GM21526 (cell line): ENCODE measurements around the gene RPE65.
"Not testable (repeated sequence)": the region's sequence is repeated elsewhere in the genome, so short reads cannot be mapped to it uniquely, and the experiment has no call there.

Source experiments
- ATAC-seq: cut with Tn5 transposase; IDR thresholded peaks from one replicate; pipeline ENCODE4 v1.9.1; 2021; ENCODE audit warnings: moderate library complexity; ENCODE audit not compliant: unreplicated experiment, low FRiP score

The RPE65 gene

DNA sequence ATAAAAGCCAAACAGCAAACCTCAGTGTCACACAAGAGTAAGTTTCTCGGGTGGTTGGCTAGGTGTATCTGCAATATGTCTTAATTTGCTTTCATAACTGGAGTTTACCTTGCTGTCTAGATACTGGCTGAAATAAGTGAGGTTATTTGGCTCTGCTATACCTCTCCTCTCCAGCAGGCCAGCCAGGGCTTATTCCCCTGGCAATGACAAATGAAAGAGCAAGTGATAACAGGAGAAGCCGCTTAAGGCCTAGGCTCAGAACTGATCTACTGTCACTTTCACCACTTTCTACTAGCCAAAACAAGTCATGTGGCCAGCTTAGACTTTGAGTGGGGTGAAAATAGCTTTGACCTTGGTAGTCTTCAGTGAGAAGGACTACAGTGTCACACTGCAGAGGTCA lies 4.8 kb upstream of the RPE65 start:
- ATAC-seq = no peak

GRCh38 chr1:68453060-68453670 lies 3.4 kb upstream of the RPE65 start:
- ATAC-seq = no peak

- no peak for ATAC-seq
These were observed 1.4 kb downstream of the RPE65 start for GRCh38 chr1:68448365-68448764.

DNA sequence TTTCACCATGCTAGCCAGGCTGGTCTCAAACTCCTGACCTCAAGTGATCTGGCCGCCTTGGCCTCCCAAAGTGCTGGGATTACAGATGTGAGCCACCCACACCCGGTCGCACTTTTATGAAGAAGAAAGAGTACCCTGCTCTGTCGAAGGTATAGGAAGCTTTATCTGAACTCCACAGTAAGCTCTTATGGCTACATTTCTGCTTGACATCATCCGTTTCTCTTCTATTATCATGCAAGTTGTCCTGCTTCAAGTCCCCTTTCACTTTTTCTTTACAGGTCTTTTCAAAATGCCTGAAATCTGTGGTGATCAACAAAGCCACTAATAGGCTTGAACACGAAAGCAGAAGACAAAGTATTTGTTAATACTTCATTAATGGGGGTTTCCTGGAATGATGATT lies 4.0 kb downstream of the RPE65 start:
- no peak for ATAC-seq

DNA sequence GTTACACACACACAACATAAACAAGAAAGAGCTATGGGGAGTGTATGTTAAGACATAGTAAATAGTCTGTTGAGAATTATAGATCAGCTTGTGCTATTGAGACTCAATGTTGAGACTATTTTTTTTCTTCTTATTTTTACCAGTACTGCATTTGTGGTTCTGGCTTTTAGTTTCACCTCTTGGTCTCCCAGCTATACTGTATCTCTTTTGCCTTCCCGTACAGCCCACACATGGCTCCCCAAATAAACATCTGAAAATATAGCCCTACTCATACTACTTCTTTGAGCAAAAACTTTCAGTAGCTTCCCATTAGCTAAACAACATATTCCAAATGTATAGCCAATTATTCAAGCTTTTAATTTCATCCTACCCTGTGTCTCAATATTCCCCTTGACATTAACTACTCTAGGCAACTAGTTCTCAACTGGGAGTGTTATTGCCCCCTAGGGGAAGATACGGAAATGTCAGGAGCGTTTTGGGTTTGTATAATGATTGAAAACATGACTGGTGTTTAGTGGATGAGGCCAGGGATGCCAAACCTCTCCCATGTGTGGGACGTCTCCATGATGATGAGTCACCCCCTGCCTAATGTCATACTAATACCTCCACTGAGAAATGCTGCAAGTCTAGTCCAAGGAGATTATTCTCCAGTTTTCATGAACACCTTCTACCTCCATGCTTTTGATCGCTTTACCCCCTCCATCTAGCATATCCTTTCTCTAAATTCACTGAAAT lies 6.8 kb downstream of the RPE65 start:
- ATAC-seq = peak; percentile 89

DNA sequence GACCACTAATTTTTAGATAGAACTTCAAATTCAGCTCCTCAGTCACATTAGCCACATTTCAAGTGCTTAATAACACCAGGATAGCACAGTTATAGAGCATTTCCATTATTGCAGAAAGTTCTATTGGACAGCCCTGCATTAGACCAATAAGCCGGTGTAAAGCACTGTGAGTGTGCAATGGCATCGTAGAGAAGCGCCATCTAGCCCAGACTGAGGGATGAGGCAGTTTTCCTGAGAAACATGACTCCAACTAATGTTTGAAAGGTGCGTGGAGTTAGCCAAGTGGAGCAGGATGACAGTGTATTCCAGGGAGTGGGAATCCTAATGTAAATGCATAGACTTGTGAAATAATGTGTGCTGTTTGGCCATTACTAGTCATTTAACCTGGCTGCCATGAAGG lies 7.7 kb downstream of the RPE65 start:
- no peak for ATAC-seq

DNA sequence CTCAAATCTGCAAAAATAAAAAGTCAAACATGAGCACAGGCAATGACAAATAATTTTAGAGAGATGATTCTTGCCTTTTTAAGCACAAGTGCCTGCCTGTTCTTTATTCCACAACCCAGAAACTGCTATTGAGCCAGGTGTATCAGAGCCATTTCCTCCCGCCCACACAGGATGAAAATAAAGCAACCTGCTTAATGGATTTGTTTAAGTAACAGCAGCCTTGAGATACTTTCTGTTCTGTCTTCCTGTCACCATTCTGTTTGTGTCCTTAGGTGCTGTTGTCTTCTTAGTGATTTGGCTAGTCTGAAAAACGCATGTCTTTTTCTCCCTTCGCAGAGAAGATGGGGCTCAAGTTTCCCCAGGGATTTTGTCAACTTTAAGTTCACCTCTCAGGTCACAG lies 11.4 kb downstream of the RPE65 start:
- no peak for ATAC-seq

GRCh38 chr1:68433395-68433794 lies 16.4 kb downstream of the RPE65 start:
- ATAC-seq = no peak

GRCh38 chr1:68431076-68431475 lies 18.7 kb downstream of the RPE65 start:
- ATAC-seq = no peak

- no peak for ATAC-seq
These were observed 20.4 kb downstream of the RPE65 start for GRCh38 chr1:68429233-68429808.

DNA sequence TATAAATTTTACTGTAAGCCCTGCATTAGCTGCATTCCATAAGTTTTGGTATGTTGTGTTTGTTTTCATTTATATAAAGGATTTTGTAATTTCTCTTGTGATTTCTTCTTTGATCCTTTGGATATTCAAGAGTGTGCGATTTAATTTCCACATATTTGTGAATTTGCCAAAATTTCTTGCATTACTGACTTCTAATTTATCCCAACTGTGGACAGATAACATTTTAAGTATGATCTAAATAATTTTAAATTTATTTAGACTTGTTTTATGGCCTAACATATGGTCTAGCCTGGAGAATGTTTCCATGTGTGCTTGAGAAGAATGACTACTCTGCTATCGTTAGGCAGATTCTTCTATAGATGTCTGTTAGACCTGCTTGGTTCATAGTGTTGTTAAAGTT lies 23.2 kb downstream of the RPE65 start:
- no peak for ATAC-seq

DNA sequence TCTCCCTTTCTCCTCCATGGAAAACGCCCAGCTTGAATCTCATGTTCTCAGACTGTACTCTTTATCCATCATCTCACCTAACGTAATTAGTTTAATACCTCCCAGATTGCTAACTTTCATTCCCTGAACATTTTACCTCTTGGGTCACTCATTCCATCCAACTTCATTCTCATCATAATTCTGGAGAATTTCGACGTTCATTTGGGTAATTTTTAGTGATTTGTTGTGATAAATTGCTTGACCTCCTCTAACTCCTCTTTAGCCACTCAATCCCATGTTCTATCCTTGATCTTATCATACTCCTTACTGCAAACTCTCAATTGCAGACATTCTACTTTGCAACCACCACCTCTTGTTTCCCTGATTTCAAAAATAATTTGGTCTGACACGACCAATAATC lies 28.4 kb downstream of the RPE65 start:
- ATAC-seq = no peak

DNA sequence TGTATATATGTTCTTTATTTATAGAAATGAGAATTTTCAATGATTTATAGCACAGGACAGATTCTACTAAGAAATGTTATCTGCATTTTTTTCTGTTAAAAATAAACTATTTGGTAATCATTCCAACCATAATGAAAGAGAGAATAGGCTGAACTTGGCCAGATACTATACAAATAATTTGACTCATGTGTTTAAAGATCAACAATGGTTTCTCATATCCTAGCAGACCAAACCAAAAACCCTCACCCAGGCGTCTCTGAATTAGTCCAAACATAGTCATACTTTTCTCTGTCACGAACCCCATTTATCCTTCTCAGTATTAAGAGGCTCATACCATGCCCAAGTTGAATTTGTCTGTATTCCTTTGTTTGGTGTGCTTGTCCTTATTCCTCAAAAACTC lies 40.3 kb downstream of the RPE65 start:
- ATAC-seq = no peak

GRCh38 chr1:68401506-68401905 lies 48.2 kb downstream of the RPE65 start:
- ATAC-seq = no peak

GRCh38 chr1:68395575-68395974 lies 54.2 kb downstream of the RPE65 start:
- ATAC-seq = not testable (repeated sequence)

DNA sequence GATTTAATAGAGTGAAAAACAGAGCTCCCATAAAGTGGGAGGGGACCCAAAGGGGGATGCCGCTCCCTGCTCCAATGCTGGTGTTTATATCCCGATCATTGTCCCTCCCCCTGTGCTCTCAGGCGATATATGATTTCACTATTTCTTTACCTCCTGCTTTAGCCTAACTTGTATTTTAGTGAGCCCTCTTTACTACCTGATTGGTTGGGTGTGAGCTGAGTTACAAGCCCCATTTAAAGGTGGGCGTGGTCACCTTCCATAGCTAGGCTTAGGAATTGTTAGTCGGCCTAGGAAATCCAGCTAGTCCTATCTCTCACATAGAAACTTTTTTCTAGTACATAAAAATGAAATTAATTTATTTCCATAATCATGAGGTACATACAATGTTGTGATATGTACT lies 57.3 kb downstream of the RPE65 start:
- ATAC-seq = not testable (repeated sequence)

DNA sequence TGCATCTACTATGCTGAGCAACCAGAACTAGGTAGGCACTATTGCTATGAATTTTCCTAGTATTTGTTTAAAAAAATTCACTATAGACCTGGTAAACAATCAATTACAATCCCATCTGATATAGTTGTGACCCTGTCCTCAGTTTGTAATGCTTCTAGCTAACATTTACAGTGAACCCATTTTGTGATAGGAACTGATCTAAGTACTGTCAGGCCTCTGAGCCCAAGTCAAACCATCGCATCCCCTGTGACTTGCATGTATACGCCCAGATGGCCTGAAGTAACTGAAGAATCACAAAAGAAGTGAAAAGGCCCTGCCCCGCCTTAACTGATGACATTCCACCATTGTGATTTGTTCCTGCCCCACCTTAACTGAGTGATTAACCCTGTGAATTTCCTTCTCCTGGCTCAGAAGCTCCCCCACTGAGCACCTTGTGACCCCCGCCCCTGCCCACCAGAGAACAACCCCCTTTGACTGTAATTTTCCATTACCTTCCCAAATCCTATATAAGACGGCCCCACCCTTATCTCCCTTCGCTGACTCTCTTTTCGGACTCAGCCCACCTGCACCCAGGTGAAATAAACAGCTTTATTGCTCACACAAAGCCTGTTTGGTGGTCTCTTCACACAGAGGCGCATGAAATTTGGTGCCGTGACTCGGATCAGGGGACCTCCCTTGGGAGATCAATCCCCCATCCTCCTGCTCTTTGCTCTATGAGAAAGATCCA lies 63.8 kb downstream of the RPE65 start:
- ATAC-seq = not testable (repeated sequence)

DNA sequence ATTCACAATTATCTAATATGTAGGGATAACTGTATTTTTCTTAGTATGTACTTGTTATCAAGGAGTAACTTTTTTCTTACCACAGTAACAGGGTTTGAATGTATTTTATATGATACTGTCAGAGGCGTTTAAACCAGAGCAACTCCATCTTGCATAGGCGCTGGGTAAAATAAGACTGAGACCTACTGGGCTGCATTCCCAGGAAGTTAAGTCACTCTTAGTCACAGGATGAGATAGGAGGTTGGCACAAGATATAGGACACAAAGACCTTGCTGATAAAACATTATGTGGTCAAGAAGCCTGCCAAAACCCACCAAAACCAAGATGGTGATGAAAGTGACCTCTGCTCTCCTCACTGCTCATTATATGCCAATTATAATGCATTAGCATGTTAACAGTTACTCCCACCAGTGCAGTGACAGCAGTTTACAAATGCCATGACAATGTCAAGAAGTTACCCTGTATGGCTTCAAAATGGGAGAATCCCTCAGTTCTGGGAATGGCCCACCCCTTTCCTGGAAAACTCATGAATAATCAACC lies 64.8 kb downstream of the RPE65 start:
- ATAC-seq = no peak

GRCh38 chr1:68384321-68384813 lies 65.4 kb downstream of the RPE65 start:
- no peak for ATAC-seq

DNA sequence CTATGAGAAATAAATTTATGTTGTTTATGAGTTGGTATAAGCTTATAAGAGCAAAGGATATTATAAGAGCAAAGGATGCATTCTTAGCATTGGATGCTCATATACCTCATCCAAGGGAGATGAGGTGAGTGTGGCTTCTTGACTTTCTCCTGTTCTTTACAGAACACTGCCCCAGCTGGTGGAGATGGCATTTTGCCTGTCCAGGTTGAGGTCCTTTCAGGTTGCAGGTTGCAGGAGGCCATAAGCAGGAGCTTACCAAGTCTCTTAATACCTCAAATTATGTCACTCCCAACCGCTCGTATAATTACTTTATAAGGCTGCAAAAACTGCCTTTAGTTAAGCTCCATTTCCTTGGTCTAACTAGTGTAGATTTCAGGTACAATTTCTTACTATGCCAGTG lies 66.7 kb downstream of the RPE65 start:
- ATAC-seq = no peak

- ATAC-seq = no peak
These were observed 70.7 kb downstream of the RPE65 start for GRCh38 chr1:68379085-68379478.
